ENCODE measurements around the gene EFNB2.
A peak's percentile ranks its signal among the peaks of the same experiment; 100 is the strongest.

The EFNB2 gene, protein sequence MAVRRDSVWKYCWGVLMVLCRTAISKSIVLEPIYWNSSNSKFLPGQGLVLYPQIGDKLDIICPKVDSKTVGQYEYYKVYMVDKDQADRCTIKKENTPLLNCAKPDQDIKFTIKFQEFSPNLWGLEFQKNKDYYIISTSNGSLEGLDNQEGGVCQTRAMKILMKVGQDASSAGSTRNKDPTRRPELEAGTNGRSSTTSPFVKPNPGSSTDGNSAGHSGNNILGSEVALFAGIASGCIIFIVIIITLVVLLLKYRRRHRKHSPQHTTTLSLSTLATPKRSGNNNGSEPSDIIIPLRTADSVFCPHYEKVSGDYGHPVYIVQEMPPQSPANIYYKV

DNA sequence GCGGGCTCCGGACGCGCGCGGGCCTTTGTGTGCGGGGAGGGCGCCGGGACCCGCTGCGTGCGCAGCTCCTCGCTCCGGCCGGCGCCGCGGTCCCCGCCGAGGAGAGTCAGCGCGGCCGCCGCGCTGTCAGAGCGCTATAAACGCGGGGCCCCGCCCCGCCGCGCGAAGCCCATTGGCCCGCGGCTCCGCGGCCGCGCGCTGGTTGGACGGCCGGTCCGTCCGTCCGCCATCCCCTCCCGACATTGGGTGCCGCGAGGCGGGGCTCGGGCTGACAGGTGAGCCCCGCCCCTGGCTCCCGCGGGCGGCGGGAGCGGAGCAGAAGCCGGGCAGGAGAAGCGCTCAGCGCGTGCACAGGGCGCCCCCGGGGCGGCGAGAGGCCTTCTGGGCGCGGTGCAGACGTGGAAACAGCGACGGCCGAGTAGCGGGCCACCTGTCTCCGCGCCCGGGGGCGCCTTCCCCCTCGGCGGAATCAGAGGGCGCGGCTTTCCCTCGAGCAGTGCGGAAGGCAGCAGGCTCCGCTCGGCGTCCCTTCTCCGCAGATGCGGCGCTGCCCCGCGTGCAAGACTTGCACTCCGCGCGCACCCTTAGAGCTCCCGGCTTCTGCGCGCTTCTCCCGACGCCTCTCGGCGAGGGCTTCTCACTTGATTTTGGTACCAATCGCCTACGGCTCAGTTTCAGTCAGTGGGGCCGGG is at the start of gene EFNB2:
TSS of gene EFNB2 (minus strand) at position 111 of the 692 bp plus-strand sequence. CDS start 698 bp downstream, outside the sequence.
- DNase-seq (ENCODE audit: low read depth, low spot score): peak; percentile 59

DNA sequence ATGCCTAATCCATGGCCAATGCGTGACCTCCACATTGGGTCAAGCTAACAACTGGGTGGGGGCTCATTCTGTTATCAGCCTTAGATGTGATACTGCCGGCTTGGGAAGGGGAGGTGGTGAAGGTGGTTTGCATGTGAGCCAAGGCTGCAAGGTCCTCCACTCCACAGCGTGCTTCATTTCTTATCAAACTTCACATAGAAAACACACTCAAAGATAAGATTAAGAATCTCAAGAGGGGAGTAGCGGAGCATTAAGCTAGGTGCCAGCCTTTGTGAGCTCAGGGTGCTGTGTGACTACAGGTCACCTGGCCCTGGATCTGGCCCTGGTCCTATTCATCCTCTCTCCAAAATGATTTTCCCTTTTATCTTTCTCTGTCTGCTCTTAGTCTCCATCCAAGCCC is 45.8 kb upstream of the EFNB2 start:
- no peak for DNase-seq (ENCODE audit: low read depth, low spot score)

DNA sequence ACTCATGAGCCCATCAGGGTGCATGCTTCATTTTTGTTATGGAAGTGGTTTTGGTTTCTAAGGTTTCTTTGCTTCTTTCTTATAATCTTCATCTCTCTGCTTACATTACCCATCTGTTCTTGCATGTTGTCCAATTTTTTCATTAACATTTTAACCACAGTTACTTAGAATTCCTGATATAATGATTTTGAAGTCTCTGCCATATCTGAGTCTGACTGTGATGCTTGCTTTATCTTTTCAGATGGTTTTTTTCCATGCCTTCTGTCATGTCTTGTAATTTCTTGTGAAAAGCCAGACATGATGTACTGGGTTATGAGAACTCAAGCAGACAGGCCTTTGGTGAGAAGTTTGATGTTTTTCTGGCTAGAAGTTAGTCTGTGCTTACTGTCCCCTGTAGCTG is 40.4 kb upstream of the EFNB2 start:
- DNase-seq (ENCODE audit: low read depth, low spot score): no peak

DNA sequence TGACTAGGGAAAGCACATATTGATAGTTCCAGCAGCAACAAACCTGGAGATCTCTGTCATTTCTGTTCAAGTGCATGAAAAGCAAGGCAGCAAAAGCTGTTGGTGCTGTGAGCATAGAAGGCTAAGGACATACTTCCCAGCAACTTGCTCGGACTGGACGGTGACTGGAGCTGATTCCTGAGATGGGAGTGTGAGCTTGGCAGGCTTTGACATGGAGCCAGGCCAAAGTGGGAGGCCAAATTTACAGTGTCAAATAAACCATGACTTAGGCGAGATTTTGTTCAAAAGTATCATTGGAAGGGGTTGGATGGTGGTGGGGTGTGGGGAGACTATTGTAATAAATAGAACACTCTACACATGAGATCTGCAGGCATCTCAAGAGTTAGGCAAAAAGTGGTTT is 38.4 kb upstream of the EFNB2 start:
- no peak for DNase-seq (ENCODE audit: low read depth, low spot score)

DNA sequence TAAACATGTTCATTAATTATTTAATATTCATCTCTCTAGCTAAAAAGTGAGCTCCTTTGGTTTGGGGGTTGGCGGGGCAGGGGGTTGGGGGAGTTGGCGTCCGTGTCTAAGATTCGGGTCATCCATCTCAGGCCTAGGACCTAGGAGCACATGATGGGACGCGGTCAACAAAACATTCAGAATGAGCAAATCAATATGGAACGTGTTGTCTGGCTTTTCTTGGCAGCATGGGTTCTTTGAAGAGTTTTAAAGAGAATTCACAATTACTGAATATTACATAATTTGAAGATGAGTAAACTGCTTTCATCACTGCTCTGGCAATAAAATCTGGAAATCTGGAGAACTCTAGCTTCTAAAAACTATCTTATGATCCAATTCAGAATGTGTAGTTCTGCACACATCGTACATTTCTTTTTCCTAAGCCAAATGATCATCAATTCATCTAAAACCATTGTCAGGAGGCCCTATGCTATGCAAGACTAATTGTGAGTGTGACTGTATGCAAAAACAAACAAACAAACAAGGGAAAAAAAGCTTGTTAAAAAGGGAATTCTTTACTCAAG is 37.9 kb upstream of the EFNB2 start:
- no peak for DNase-seq (ENCODE audit: low read depth, low spot score)

DNA sequence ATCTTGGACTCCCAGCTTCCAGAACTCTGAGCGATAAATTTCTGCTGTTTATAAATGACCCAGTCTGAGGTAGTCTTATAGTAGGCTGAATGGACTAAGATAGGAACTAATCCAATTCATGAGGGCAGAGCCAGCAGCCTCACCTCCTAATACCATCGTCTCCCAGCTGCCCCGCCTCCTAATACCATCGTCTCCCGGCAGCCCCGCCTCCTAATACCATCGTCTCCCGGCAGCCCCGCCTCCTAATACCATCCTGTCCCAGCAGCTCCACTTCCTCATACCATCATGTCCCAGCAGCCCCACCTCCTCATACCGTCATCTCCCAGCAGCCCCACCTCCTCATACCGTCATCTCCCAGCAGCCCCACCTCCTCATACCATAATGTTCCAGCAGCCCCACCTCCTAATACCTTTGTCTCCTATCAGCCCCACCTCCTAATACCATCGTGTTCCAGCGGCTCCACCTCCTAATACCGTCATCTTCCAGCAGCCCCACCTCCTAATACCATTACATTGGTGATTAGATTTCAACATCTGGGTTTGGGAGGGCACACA is 34.9 kb upstream of the EFNB2 start:
- DNase-seq (ENCODE audit: low read depth, low spot score): no peak

GRCh38 chr13:106569233-106570095 is 34.0 kb upstream of the EFNB2 start:
- no peak for DNase-seq (ENCODE audit: low read depth, low spot score)

GRCh38 chr13:106568299-106569003 is 33.0 kb upstream of the EFNB2 start:
- no peak for DNase-seq (ENCODE audit: low read depth, low spot score)

- DNase-seq (ENCODE audit: low read depth, low spot score): peak; percentile 78
Measured at GRCh38 chr13:106567474-106568298, 32.2 kb upstream of the EFNB2 start, which contains the start of gene ARGLU1. Gene ARGLU1 (minus strand): TSS chr13:106568137. CDS start chr13:106567919, 218 bp downstream.

DNA sequence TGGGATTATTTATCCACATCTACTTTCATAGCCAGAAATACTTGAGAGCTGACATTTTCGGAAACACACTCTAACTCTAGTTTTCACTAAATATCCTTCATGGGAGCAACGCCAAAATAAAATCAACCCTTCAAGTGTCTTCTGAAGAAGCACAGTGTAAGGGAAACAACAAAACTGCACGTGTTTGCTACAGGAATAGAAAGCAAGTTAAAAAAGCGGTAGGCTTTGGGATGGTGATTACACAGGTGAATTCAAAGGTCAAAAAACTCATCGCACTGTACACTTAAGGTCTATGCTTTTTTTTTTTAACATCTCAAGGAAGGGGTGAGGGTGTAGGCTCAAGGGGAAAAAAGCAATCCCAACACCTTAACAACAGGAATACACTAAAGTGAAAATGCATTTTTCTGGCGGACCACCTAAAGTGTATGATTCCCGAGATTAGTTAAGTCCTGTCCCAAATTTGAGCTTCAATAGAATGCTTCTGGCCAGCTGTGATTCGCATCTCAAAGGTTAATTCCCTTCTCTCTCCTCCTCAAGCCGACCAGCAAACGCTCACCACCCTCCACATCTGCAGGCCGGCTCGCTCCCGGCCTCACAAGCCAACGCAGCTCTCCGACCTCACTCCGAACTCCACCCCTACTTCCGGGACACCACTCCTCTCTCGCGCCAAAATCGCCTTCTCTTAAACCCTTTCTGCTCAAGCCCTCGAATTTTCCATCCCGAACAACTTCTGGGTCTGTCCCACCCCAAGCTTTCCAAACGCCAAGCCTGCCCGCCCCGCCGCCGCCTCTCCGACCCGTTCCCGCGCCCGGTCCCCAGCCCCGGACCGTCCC is 31.4 kb upstream of the EFNB2 start:
- no peak for DNase-seq (ENCODE audit: low read depth, low spot score)

- DNase-seq (ENCODE audit: low read depth, low spot score): no peak
Measured at GRCh38 chr13:106565127-106565775, 29.8 kb upstream of the EFNB2 start.

GRCh38 chr13:106562301-106562700 is 26.8 kb upstream of the EFNB2 start:
- DNase-seq (ENCODE audit: low read depth, low spot score): no peak

GRCh38 chr13:106561551-106562170 is 26.2 kb upstream of the EFNB2 start:
- no peak for DNase-seq (ENCODE audit: low read depth, low spot score)

DNA sequence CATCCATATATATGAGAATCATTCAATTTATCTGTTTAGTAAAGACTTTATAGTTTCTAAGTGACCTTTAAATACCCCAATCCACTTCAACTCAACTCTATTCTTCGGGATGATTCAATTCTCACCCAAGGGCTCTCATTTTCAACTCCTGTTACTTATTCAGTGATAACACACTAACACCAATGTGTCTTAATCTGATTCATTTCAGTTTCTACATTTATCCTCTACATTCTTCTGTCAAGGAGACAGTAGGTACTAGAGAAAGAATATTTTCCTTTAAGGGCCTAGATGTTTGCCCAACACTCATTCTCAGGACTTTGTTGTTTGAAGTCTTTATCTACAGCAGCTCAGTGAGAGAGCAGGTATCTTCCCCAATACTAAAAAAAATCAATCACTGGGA is 25.4 kb upstream of the EFNB2 start:
- no peak for DNase-seq (ENCODE audit: low read depth, low spot score)

- no peak for DNase-seq (ENCODE audit: low read depth, low spot score)
Measured at GRCh38 chr13:106558527-106558926, 23.1 kb upstream of the EFNB2 start.

DNA sequence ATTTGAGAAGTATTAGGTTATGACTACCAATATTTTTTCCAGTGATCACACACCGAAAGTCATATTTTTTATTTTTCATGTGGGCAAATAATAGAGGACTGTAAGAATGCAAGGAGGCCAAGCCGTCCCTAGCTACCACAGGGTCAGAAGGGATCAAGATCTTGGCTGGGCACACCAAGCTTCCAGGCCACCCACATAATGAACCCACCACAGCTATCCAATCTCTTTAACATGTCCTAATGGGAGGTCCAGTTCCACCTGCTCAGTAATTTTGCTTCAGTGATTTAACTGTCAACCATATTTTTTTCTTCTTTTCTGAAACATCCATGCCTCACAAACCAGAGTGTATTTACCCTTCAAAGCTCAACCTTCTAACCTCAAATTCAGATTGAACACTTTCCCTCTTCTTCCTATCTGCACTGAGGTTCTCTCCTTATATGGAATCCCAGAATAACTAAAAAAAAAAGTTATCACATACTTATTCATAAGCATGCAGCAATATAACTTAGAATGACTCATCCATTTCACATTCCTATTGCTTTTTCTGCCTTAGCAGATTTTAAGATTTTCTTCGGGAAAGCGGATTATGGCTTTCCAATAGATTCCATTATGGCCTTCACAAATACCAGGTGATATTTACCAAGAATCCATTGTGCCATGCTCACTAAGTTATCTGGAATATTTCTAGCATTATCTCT is 20.3 kb upstream of the EFNB2 start:
- no peak for DNase-seq (ENCODE audit: low read depth, low spot score)

GRCh38 chr13:106551751-106552150 is 16.3 kb upstream of the EFNB2 start:
- no peak for DNase-seq (ENCODE audit: low read depth, low spot score)
